ENCODE measurements around the gene PIR. TPM values are rescaled to one million over a fixed set of nuclear protein-coding genes. Genes with fewer than 3 reads are reported as not detected.

The PIR gene
- total RNA-seq, 2 donors from 2014 or later, result 3.9 to 5.3 TPM

- Histone ChIP-seq H3K36me3 (replicated peaks in 1 of 2; ENCODE audit: insufficient read depth in 1 of 2, low read depth in 2 of 2) (no peaks in the 10 kb centered on the region), H3K27me3 (no peaks in the 10 kb centered on the region), H3K27ac (no peak overlapping the region), H3K4me1 (no peaks in the 10 kb centered on the region), H3K9me3 (no peaks in the 10 kb centered on the region), H3K4me3 (no peak overlapping the region)
- intact Hi-C loops (cut with DNase I), result no loop called here
- no peak for DNase-seq
- 69 to 85% methylated on average over 4 of the region's 4 CpGs for WGBS, 2 donors
- ATAC-seq, result no peak
- TF ChIP-seq CTCF (IDR thresholded peaks at IDR 0.05), result no peak
- no peak for TF ChIP-seq POLR2A (IDR thresholded peaks at IDR 0.05)
Measured at GRCh38 chrX:15391850-15392249, 101.3 kb downstream of the PIR start.

- Histone ChIP-seq H3K36me3 (replicated peaks in 1 of 2; ENCODE audit: insufficient read depth in 1 of 2, low read depth in 2 of 2) (no peaks in the 10 kb centered on the region), H3K9me3 (no peaks in the 10 kb centered on the region), H3K27ac (no peak within 1 kb of the TSS), H3K4me3 (no peak within 1 kb of the TSS), H3K27me3 (no peaks in the 10 kb centered on the region), H3K4me1 (no peaks in the 10 kb centered on the region)
- WGBS, 2 donors, result 20 to 36% methylated on average over 1 to 2 of the region's 2 CpGs
- intact Hi-C loops (cut with DNase I), result no loop called here
- TF ChIP-seq POLR2A (IDR thresholded peaks at IDR 0.05) (no peak), CTCF (IDR thresholded peaks at IDR 0.05) (no peak)
- ATAC-seq (no peak), DNase-seq (no peak)
Measured at GRCh38 chrX:15384304-15384703, 108.8 kb downstream of the PIR start, which contains the start of gene VEGFD. VEGFD (minus strand) TSS chrX:15384413; CDS start chrX:15383946, 467 bp downstream.

- TF ChIP-seq CTCF (IDR thresholded peaks at IDR 0.05) (no peak), POLR2A (IDR thresholded peaks at IDR 0.05) (no peak)
Measured at GRCh38 chrX:15382813-15383212, 110.3 kb downstream of the PIR start.

GRCh38 chrX:15376956-15377355, 116.2 kb downstream of the PIR start:
- Histone ChIP-seq H3K27ac (no peak overlapping the region), H3K36me3 (replicated peaks in 1 of 2; ENCODE audit: insufficient read depth in 1 of 2, low read depth in 2 of 2) (no peaks in the 10 kb centered on the region), H3K27me3 (no peaks in the 10 kb centered on the region), H3K9me3 (no peaks in the 10 kb centered on the region), H3K4me3 (no peak overlapping the region), H3K4me1 (no peaks in the 10 kb centered on the region)
- ATAC-seq (no peak), DNase-seq (no peak)
- WGBS, 2 donors, result 67 to 73% methylated on average over 1 of the region's 1 CpG
- TF ChIP-seq CTCF (IDR thresholded peaks at IDR 0.05), result no peak
- no peak for TF ChIP-seq POLR2A (IDR thresholded peaks at IDR 0.05)
- intact Hi-C loops (cut with DNase I), result no loop called here

More at GRCh38 chrX:15382813-15383212, 110.3 kb downstream of the PIR start:
- no peak overlapping the region for H3K4me3 ChIP-seq
- no peaks in the 10 kb centered on the region for H3K27me3 ChIP-seq
- no peaks in the 10 kb centered on the region for H3K9me3 ChIP-seq
- intact Hi-C loops (cut with DNase I), result no loop called here
- no peaks in the 10 kb centered on the region for H3K4me1 ChIP-seq
- H3K36me3 ChIP-seq (replicated peaks in 1 of 2; ENCODE audit: insufficient read depth in 1 of 2, low read depth in 2 of 2), result no peaks in the 10 kb centered on the region
- no peak overlapping the region for H3K27ac ChIP-seq
- WGBS, 2 donors, result 65 to 74% methylated on average over 8 of the region's 8 CpGs
- no peak for DNase-seq
- ATAC-seq, result no peak

- intact Hi-C loops (cut with DNase I), result no loop called here
- H3K4me1 ChIP-seq, result no peaks in the 10 kb centered on the region
- H3K4me3 ChIP-seq, result no peak overlapping the region
- no peaks in the 10 kb centered on the region for H3K36me3 ChIP-seq (replicated peaks in 1 of 2; ENCODE audit: insufficient read depth in 1 of 2, low read depth in 2 of 2)
- ATAC-seq, result no peak
- H3K27me3 ChIP-seq, result no peaks in the 10 kb centered on the region
- WGBS, 2 donors, result 66 to 75% methylated on average over 3 of the region's 3 CpGs
- no peak for DNase-seq
- H3K9me3 ChIP-seq, result no peaks in the 10 kb centered on the region
- no peak overlapping the region for H3K27ac ChIP-seq
- no peak for TF ChIP-seq CTCF (IDR thresholded peaks at IDR 0.05)
- no peak for TF ChIP-seq POLR2A (IDR thresholded peaks at IDR 0.05)
Measured at GRCh38 chrX:15373976-15374375, 119.2 kb downstream of the PIR start.
